GM13977 (cell line): Measurements from ENCODE around the gene MBD3.

ENCODE experiments used
- DNase-seq: peaks from one replicate; pipeline ENCODE4 v3.0.0; 2012; ENCODE audit warnings: low spot score
- in situ Hi-C: fragments of 300-500 bp; cut with MboI; formaldehyde crosslinking; loops from one replicate; pipeline ENCODE4 v1.12.0; 2022; ENCODE audit warnings: low sequenced_read_pairs, low pct_unique_long_range_greater_than_20kb, mixed read lengths, inconsistent platforms; ENCODE audit not compliant: unreplicated experiment
- TF ChIP-seq, protein P1 (sequence below): IDR thresholded peaks from 2 replicates; pipeline ENCODE4 v1.5.1; 2012; ENCODE audit warnings: mild to moderate bottlenecking, control low read depth; ENCODE audit not compliant: insufficient read depth; ENCODE audit errors: extremely low read depth, missing control alignments

Gene MBD3

DNA sequence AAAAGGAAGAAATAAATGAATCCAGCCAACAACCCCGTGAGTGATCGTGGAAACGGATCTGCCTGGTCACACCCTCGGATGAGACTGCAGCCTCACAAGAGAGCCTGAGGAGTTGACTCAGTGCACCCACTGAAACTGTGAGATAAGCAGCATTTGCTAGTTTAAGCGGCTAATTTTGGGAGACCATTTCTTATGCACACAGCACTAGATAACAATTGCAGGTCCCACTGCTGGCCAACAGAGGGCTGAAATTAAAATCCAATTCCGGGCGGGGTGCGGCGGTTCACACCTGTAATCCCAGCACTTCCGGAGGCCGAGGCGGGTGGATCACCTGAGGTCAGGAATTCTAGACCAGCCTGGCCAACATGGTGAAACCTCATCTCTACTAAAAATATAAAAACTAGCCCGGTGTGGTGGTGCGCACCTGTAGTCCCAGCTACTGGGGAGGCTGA is 9.0 kb upstream of the MBD3 start:
- TF ChIP-seq, protein P1, sequence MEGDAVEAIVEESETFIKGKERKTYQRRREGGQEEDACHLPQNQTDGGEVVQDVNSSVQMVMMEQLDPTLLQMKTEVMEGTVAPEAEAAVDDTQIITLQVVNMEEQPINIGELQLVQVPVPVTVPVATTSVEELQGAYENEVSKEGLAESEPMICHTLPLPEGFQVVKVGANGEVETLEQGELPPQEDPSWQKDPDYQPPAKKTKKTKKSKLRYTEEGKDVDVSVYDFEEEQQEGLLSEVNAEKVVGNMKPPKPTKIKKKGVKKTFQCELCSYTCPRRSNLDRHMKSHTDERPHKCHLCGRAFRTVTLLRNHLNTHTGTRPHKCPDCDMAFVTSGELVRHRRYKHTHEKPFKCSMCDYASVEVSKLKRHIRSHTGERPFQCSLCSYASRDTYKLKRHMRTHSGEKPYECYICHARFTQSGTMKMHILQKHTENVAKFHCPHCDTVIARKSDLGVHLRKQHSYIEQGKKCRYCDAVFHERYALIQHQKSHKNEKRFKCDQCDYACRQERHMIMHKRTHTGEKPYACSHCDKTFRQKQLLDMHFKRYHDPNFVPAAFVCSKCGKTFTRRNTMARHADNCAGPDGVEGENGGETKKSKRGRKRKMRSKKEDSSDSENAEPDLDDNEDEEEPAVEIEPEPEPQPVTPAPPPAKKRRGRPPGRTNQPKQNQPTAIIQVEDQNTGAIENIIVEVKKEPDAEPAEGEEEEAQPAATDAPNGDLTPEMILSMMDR: no peak
- in situ Hi-C loops: no loop called here
- no peak for DNase-seq

DNA sequence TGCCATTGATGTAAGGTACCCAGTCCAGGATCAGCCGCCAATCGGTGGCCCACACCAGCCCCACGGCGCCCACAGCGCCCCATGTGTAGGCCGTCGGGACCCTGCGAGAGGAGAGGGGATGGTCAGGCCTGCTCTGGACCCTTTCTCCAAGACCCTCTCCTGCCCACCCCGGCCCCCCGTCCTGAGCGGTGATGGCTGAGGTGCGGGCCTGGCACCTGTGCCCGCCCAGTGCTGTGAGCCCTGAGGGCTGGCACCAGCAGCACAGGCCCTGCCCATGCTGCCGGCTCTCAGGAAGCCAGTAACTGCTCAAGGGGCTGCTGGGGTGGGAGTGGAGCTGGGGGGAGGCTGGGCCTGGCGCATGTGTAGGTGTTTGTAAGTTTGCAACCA is 6.8 kb upstream of the MBD3 start:
- in situ Hi-C loops: no loop called here
- no peak for DNase-seq
- TF ChIP-seq, protein P1: no peak

DNA sequence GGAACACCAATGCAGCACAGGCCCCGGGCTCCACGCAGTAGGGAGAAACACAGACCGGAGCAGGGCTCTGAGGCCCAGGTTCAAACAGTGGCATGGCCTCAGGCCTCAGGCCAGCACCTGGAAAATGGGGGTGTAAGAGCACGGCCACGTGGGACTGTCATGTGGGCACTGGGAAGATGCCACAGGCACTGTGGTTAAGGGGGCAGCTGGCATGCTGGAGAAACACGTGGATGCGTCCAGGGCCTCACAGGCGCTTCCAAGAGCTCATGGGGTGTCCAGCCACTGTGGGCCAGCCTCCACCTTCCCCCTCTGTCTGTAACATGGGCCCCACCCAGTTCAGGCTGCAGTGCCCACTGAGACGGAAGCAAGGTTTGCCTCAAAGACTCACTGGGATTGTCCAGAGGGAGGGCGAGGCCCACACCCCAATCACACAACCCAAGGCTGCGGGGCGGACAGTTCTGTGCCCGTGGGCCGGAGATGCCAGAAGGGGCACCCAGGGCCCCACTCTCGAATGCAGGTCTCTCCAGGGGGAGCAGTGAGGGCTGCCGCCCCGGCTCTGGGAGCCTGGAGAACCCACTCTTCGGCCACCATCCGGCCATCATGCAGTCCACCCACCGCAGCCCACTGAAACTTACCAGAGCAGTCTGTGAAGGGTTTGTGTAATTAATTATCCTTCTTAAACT is 6.3 kb upstream of the MBD3 start:
- in situ Hi-C loops: no loop called here
- no peak for DNase-seq
- TF ChIP-seq, protein P1: no peak

DNA sequence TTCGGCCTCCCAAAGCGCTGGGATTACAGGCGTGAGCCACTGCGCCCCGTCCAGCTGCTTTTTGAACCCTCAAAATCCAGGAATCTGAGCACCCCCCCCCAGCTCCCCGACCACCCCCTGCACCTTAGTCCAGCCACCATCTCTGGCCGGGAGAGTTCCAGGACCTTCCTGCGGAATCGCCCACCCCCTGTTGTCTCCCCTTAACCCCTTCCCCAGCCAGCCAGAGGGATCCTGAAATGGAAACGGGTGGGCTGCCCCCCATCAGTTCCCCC is 772 bp upstream of the MBD3 start:
- in situ Hi-C loops: no loop called here
- no peak for DNase-seq
- TF ChIP-seq, protein P1: no peak

DNA sequence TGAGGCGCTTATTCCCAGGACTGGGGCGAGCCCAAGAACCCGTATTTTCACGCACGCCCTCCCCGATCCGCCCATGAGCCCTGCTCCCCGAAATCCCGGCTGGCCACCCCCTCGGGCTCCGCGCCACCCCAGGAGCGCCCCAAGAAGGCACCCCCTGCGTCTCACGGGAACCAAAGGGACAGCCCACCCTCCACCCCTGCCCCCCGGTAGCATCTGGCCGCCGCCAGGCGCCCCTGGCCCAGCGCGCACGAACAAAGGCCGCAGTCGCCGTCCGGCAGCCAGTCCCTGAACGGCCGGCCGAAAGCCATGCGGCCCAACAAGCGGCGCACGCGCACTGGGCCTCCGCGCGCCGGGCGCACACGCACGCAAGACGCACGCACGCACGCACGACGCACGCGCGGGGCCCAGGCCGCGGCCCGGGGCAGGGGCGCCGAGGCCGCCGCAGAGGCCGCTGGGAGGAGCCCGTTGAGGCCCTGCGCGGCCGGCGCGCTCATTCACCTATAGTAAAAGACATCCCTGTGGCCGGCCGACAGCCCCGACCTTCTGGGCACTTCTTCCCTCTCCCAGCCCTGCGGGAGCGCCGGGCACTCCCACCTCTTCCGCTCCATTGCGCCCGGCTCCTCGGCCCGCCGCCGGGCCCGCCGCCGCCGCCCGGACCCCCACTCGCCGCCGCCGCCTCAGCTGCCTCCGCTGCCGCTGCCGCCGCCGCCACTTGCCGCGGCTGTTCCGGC is 476 bp downstream of the MBD3 start:
- DNase-seq: peak; percentile 99
- in situ Hi-C loops: no loop called here
- TF ChIP-seq, protein P1: no peak

DNA sequence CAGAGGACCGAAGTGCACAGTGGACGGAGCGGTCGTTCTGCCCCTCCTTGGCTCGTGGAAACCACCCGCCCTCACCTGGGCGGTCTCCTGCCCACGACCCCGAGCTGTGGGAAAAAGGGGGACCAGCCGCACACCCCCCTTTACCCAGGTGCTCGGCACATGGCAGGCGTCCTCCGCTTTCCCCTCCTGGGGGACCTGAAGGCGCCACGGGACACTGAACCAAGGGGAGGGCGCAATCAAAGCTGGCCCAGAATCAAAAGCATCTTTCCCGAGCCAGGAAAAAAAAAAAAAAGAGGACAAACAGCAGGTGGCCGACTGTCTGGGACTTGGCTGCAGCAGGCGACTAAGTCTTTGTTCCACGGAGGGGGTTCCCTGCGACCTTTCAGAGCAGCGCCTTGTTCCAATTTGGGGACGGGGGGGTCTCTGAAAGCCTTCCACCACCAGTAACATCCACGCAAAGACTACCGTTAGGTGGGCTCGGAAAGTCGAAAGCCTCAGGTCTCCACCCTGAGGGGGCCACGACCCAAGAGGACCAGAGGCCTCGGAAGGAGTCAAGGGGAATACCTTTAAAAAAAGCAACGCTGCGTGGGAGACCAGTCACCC is 1.1 kb downstream of the MBD3 start:
- in situ Hi-C loops: no loop called here
- no peak for DNase-seq
- TF ChIP-seq, protein P1: no peak
